Gastrocnemius medialis (tissue), 4 donors: ENCODE measurements around the gene AUTS2. TPM values are rescaled to one million over a fixed set of nuclear protein-coding genes. Genes with fewer than 3 reads are reported as not detected.

Source experiments
- ATAC-seq, 2 donors: fragments of 150-250 bp; one replicate each; pipeline ENCODE4 v1.9.1; 2016
- DNase-seq, 2 donors: peaks; one replicate each; pipeline ENCODE4 v3.0.0-alpha.2; 2019
- H3K27ac ChIP-seq, 4 donors: fragments of 200-600 bp; sonication (generic); 1 replicate in 1 of 4; 2 replicates in 3 of 4; pipeline ENCODE4 v1.5.1; 2016 to 2018; ENCODE audit warnings: mild to moderate bottlenecking in 2 of 4, moderate library complexity in 1 of 4
- H3K27me3 ChIP-seq, 3 donors: fragments of 200-600 bp; sonication (generic) in 2 of 3; 1 replicate in 1 of 3; 2 replicates in 2 of 3; pipeline versions ENCODE4 v1.5.1 to v1.6.0; 2016 to 2019; ENCODE audit warnings: mild to moderate bottlenecking in 1 of 3, moderate library complexity in 1 of 3
- H3K36me3 ChIP-seq, 2 donors: fragments of 200-600 bp; sonication (generic) in 1 of 2; one replicate each; pipeline ENCODE4 v1.5.1; 2017 to 2018
- H3K4me1 ChIP-seq, 2 donors: fragments of 200-600 bp; sonication (generic) in 1 of 2; one replicate each; pipeline ENCODE4 v1.5.1; 2016 to 2017; ENCODE audit warnings: mild to moderate bottlenecking in 2 of 2
- H3K4me3 ChIP-seq, 4 donors: fragments of 200-600 bp; sonication (generic) in 3 of 4; 1 replicate in 1 of 4; 2 replicates in 3 of 4; pipeline ENCODE4 v1.5.1; 2016 to 2019; ENCODE audit warnings: mild to moderate bottlenecking in 2 of 4
- H3K9me3 ChIP-seq, 3 donors: fragments of 200-600 bp; sonication (generic) in 2 of 3; 1 replicate in 1 of 3; 2 replicates in 2 of 3; pipeline ENCODE4 v1.5.1; 2016 to 2019
- POLR2A ChIP-seq, 2 donors: fragments of 450-650 bp; IDR thresholded peaks; one replicate each; pipeline ENCODE4 v1.6.1; 2017; ENCODE audit warnings: antibody characterized with exemption in 2 of 2, mild to moderate bottlenecking in 2 of 2, moderate library complexity in 2 of 2
- in situ Hi-C, 4 donors: fragments of 200-750 bp; cut with MboI; loops; one replicate each; pipeline versions ENCODE4 v1.15.0 to v1.8.0; 2017; ENCODE audit warnings: low sequenced_read_pairs in 4 of 4
- intact Hi-C: fragments of 100-400 bp; cut with DNase I; formaldehyde crosslinking; loops from one replicate; pipeline ENCODE4 v1.15.1; 2023; ENCODE audit warnings: low total_unique reads
- total RNA-seq, 4 donors: library from RNA; depleted of rRNA; stranded (reverse); fragments of >200 nt; gene quantifications; one replicate each; pipeline versions ENCODE4 v1.1.0 to v1.2.3, GENCODE V29; 2016
- TF ChIP-seq, protein P1 (sequence below), 5 experiments: fragments of 450-650 bp in 3 of 5; fragments of 200-600 bp in 2 of 5; sonication (generic) in 2 of 5; IDR thresholded peaks in 4 of 5; conservative IDR thresholded peaks in 1 of 5; 1 replicate in 4 of 5; 2 replicates in 1 of 5; pipeline ENCODE4 v1.5.1; 2016 to 2019; ENCODE audit warnings: antibody characterized with exemption in 5 of 5, mild to moderate bottlenecking in 3 of 5, moderate library complexity in 3 of 5

AUTS2 gene
- total RNA-seq, 4 donors from 2014 or later = 2.5 to 16.2 (median 8.5) TPM

DNA sequence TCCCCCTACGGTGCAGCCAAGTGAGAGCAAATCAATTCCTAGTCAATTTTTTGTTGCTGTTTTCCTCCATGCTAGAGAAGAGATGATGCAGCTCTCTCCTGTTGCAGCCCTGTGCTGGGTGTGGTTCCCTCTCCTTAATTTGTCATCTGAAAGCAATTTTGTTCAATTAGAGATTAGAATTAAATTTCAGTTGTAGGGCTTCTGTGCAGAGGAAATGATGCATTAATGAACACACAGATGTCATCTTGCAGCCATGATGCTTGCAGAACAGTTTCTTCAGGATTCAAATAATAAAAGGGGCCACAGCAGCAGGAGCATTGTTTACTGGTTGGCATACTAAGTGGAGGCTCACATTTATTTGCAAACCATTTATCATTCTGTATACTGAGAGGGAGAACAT, 266.0 kb downstream of the AUTS2 start:
- intact Hi-C loops = no loop called here
- TF ChIP-seq, protein P1, sequence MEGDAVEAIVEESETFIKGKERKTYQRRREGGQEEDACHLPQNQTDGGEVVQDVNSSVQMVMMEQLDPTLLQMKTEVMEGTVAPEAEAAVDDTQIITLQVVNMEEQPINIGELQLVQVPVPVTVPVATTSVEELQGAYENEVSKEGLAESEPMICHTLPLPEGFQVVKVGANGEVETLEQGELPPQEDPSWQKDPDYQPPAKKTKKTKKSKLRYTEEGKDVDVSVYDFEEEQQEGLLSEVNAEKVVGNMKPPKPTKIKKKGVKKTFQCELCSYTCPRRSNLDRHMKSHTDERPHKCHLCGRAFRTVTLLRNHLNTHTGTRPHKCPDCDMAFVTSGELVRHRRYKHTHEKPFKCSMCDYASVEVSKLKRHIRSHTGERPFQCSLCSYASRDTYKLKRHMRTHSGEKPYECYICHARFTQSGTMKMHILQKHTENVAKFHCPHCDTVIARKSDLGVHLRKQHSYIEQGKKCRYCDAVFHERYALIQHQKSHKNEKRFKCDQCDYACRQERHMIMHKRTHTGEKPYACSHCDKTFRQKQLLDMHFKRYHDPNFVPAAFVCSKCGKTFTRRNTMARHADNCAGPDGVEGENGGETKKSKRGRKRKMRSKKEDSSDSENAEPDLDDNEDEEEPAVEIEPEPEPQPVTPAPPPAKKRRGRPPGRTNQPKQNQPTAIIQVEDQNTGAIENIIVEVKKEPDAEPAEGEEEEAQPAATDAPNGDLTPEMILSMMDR (IDR thresholded peaks at IDR 0.05 in 4 of 5, conservative IDR thresholded peaks at IDR 0.05 in 1 of 5) = no peak
- no peak for TF ChIP-seq POLR2A (IDR thresholded peaks at IDR 0.05)
- H3K27ac ChIP-seq = no peak overlapping the region
- no peaks in the 10 kb centered on the region for H3K36me3 ChIP-seq
- no peak overlapping the region for H3K4me3 ChIP-seq
- no peaks in the 10 kb centered on the region for H3K4me1 ChIP-seq
- no peaks in the 10 kb centered on the region for H3K9me3 ChIP-seq
- H3K27me3 ChIP-seq = no peaks in the 10 kb centered on the region
- DNase-seq (no peak), ATAC-seq (no peak)
- in situ Hi-C loops = no loop called here

DNA sequence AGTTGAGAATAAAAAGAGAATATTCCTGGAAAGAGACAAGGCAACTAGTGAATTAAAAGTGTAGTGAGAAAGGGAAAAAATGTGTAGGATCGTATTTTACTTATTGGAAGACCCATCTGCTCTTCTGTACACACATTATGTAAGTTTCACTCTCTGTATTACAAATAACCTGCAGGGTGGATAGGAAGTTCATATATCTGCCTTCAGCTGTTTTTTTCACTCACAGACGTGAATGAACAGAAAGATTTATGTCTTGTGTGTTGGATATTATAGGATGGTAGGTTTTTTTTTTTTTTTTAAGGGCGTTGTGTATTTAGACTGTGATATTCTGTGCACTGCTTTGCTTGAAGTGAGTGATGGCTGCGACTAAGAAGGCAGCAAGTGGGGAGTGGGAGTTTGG, 266.5 kb downstream of the AUTS2 start:
- no peak overlapping the region for H3K4me3 ChIP-seq
- H3K27me3 ChIP-seq = no peaks in the 10 kb centered on the region
- ATAC-seq (no peak), DNase-seq (no peak)
- no peak overlapping the region for H3K27ac ChIP-seq
- no peak for TF ChIP-seq POLR2A (IDR thresholded peaks at IDR 0.05)
- TF ChIP-seq, protein P1 (IDR thresholded peaks at IDR 0.05 in 4 of 5, conservative IDR thresholded peaks at IDR 0.05 in 1 of 5) = no peak
- H3K4me1 ChIP-seq = no peaks in the 10 kb centered on the region
- in situ Hi-C loops (no loop called here), intact Hi-C loops (no loop called here)
- no peaks in the 10 kb centered on the region for H3K36me3 ChIP-seq
- no peaks in the 10 kb centered on the region for H3K9me3 ChIP-seq

DNA sequence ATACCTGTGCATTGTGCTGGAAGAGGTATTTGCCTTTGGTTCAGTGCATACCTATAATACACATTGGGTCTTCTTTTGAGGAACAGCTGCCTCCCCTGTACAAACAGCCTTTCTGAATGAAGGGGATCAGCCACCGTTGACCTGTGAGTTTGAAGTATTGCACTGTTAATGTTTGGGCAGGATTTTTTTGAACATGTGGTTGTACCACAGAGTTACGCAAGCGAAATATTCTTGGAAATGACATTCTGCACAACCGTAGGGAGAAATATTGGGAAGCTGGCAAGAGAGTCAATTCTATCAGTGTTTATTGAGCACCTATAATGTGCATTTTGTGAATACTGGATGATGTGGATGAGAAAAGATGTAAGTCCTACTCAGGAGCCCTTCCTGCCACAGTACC, 270.6 kb downstream of the AUTS2 start:
- H3K27me3 ChIP-seq = no peaks in the 10 kb centered on the region
- no peak overlapping the region for H3K4me3 ChIP-seq
- no peak for ATAC-seq
- peaks cover 0 to 7% of the 10 kb centered on the region in 2 donors for H3K4me1 ChIP-seq
- no peaks in the 10 kb centered on the region for H3K9me3 ChIP-seq
- TF ChIP-seq, protein P1 (IDR thresholded peaks at IDR 0.05 in 4 of 5, conservative IDR thresholded peaks at IDR 0.05 in 1 of 5) = no peak
- no peak for TF ChIP-seq POLR2A (IDR thresholded peaks at IDR 0.05)
- H3K36me3 ChIP-seq = no peaks in the 10 kb centered on the region
- in situ Hi-C loops (no loop called here), intact Hi-C loops (no loop called here)
- no peak for DNase-seq
- no peak overlapping the region for H3K27ac ChIP-seq

DNA sequence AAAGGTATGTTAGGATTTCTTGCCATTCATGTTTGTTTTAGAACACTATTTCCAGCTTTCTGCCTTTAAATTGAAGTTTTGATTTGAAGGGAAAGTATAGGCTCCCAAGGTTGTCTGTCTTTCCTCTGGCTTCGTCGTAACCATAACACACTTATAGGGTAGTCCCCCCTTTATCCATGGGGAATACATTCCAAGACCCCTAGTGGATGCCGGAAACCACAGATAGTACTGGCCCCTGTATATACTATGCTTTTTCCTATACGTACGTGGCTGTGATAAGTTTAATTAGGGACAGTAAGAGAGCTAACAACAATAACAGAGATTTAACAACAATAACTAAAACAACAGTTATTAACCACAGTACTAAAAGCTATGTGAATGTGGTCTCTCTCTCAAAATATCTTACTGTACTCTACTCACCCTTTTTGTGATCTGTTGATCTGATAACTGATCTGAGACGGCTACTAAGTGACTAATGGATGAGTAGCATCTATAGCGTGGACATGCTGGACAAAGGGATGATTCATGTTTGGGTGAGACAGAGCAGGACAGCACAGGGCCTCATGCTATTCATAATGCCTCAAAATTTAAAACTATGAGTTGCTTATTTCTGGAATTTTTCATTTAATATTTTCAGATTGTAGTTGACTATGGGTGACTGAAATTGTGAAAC, 273.1 kb downstream of the AUTS2 start:
- in situ Hi-C loops = no loop called here
- intact Hi-C loops = no loop called here

More for the DNA sequence above, 273.1 kb downstream of the AUTS2 start:
- H3K4me3 ChIP-seq = no peak overlapping the region
- DNase-seq (no peak), ATAC-seq (no peak)
- H3K27me3 ChIP-seq = no peaks in the 10 kb centered on the region
- H3K36me3 ChIP-seq = no peaks in the 10 kb centered on the region
- H3K9me3 ChIP-seq = no peaks in the 10 kb centered on the region
- TF ChIP-seq POLR2A (IDR thresholded peaks at IDR 0.05) = no peak
- TF ChIP-seq, protein P1 (IDR thresholded peaks at IDR 0.05 in 4 of 5, conservative IDR thresholded peaks at IDR 0.05 in 1 of 5) = no peak
- H3K27ac ChIP-seq = no peak overlapping the region
- peaks cover 0 to 7% of the 10 kb centered on the region in 2 donors for H3K4me1 ChIP-seq
